GM21381 (cell line): ENCODE data around the gene ECM1.

Source experiments
- ATAC-seq: cut with Tn5 transposase; IDR thresholded peaks from one replicate; pipeline ENCODE4 v1.9.1; 2021; ENCODE audit warnings: mild to moderate bottlenecking, moderate library complexity; ENCODE audit not compliant: unreplicated experiment

ECM1 gene

DNA sequence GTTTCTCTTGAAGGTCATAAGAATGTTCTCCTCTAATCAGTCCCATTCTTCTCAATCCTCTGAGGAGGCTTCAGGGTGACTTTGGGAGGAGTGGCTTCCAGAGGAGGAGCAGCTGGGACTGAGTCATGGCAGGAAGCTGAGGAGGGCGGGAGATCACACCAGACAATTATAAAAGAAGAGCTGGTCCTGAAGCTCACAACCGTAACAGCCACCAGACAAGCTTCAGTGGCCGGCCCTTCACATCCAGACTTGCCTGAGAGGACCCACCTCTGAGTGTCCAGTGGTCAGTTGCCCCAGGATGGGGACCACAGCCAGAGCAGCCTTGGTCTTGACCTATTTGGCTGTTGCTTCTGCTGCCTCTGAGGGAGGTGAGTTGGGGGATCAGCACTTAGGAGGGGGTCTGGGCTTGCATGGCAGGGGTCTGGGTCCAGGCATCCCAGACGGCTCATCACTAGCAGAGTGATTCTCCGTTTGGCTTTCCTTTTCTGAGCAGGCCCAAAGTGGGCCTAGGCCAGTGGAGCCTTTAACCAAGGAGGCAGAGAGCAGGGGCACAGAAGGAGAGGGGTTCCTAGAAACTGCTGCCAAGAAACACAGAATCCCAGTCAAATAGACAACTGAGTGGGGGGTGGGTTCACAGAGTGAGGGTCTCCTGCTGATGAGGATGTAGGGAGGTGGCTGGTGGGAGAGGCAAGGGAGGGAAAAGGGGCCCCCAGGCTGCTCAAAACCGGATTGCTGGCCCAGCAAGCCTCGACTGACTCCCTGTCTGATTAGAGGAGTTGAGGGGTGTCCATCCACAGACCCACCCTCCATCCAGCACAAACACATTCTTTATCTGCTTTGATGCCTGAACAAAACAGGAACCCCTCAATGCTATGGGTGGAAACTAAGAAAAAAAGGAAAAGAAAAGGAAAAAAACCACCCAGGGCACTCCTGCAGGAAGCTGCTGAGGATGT, at the start of gene ECM1:
ECM1 (plus strand) TSS at position 198 of the 953 bp plus-strand sequence; CDS start at position 299, 101 bp downstream.
- no peak for ATAC-seq

DNA sequence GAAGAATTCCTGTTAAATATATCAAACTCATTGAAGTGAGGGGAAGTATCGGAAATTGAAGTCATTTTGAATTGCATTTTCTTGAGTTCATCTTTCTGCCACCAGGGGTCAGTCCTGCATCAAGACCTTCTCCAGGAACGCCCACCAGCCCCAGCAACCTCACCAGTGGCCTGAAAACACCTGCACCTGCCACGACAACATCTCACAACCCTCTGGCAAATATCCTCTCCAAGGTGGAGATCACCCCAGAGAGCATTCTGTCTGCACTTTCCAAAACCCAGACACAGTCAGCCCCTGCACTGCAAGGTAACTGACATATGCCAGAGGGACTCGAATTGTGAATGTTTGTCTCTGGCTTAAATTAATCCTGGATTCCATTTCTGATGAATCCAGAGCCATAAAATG, 43.5 kb upstream of the ECM1 start:
- no peak for ATAC-seq

DNA sequence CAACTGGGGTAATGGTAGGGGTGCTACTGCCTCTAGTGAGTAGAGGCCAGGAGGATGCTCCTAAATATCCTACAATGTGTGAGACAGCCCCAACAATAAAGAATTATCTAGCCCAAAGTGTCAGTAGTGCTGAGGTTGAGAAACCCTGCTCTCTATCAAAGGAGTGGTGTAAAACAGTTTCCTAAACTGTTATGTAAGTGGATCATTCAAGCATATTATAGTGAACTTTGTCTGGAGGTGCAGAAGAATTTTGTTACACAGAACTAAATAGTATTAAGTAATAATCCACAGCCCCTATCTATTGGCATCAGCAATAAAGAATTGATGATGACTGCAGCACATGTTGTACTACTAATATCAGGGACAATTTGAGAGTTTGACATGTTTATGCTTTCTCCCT, 40.9 kb upstream of the ECM1 start:
- ATAC-seq: no peak

DNA sequence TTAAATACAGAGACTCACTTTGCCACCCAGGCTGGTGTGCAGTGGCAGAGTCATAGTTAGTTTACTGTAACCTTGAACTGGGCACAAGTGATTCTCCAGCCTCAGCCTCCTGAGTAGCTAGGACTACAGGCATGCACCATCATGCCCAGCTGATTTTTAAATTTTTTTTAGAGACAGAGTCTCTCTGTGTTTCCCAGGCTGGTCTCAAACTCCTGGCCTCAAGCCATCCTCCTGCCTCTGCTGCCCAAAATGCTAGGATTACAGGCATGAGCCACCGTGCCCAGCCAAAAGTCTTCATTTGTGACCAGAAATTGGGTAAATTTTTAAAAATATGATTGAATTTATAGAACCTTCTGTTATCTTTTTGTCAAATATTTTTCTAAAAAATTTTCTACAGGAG, 38.6 kb upstream of the ECM1 start:
- no peak for ATAC-seq

DNA sequence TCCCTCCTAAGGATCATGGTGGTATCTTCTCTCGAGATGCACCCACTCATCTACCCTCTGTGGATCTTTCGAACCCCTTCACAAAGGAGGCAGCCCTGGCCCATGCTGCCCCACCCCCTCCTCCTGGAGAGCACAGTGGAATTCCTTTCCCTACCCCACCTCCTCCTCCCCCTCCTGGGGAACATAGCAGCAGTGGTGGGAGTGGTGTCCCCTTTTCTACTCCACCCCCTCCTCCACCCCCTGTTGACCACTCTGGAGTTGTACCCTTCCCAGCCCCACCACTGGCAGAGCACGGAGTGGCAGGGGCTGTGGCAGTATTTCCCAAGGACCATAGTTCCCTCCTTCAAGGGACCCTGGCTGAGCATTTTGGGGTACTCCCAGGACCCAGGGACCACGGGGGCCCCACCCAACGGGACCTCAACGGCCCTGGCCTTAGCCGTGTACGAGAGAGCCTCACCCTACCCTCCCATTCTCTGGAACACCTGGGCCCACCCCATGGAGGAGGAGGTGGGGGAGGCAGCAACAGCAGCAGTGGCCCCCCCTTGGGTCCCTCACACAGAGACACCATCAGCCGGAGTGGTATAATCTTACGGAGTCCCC, 35.2 kb upstream of the ECM1 start:
- no peak for ATAC-seq

DNA sequence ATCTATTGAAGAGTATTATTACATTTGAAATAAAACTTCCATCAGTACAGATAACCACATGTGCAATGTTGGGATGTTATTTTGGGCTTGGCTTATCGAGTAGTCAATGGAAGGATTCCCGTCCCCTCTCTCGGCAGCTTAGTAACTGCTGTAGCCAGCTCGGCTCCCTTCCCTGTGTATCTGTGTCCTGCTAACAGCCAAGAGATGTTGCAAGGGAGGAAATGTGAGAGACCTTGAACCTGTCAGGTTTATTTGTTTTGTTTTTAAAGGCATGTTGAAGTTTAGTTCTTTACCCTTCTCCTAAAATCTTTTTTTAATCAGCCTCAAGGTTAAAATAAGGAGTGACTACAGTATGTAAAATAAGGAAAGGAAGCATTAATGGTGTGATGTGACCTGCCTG, 34.2 kb upstream of the ECM1 start:
- no peak for ATAC-seq

DNA sequence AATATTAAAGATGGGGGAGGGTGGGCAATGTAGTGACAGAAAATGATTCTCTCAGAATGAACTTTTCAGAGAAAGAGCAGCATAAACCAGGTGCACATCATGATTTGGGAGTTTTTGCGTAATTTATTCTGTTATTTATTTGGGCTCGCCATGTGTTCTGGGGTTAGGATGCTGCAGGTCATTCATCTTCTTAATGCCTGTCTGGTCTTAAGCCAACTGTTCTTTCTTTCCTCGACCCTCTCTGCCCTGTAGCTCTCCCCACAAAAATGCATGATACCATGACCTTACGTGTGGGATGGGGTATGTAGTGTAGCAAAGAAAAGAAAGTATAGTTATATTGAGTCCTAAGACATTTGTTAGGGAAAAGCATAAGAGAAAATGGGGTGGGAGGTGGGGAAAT, 33.0 kb upstream of the ECM1 start:
- no peak for ATAC-seq

DNA sequence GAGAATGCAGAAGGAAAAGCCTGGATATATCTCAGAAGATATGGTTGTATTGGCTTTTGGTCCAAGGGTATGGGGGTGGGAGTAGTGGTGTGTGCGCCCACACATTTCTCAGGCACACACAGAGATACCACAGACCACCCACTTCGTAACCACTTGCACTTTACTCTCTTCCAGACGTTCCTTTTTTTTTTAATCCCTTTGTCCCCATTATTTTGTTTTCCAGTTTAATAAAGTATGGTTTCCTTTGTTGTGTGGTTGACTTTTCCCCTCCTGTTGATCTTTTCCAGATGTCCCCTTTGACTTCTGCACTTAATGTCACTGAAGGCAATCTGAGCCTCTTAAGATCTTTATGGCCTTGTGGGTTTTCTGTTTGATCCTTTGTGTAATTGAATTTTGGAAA, 31.2 kb upstream of the ECM1 start:
- no peak for ATAC-seq

DNA sequence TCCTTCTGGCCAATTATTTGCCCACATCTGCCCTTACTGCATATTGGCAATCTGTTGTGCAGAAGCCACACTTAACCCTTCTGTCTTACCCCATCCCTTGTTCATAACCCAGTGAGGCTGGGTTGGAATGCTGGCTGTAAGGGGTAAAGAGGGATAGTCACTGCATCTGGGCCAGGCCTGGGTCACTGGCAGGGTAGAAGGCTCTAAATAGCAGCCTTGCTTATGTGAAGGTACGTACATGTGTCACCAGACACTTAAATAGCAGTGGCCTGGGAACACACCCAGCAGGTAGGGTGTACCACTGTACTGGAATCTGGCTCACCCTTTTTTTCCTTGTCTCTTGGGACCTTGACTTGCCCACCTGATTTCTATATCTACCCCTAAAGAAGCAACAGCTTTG, 30.6 kb upstream of the ECM1 start:
- ATAC-seq: no peak

DNA sequence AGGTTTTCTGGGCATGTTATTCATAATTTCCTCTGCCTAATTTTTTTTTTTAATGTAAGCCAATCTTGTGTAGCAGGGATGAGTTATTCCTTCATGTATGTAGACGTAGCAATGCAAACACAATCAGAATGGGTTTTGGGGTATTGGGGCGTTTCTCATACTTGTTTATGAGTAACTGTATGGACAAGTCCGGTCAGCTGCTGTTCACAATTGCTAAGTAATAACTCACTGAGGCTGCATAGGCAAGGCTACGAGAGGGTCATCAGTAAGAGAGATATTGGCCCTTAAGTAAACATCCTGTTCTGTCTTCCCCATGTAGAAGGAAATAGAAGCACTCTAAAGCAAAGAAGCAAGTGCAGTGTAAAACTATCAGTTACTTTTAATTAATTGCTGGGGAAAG, 30.2 kb upstream of the ECM1 start:
- ATAC-seq: no peak

DNA sequence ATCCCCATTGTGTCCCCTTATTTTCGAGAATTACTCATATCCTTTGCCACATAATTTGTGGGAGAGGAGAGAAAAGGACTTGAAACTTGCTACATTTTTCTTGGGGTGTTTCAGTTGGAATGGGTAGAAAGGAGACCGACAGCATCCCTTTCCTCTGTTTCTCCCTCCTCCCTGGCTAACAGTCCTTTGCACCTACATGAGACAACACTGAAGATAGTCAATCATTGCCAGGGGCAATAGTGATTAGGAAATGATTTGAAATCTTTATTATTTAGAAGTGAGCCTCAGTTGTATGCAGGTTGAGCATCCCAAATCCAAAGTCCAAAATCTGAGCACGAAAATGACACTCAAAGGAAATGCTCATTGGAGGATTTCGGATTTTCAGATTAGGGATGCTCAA, 28.5 kb upstream of the ECM1 start:
- no peak for ATAC-seq

DNA sequence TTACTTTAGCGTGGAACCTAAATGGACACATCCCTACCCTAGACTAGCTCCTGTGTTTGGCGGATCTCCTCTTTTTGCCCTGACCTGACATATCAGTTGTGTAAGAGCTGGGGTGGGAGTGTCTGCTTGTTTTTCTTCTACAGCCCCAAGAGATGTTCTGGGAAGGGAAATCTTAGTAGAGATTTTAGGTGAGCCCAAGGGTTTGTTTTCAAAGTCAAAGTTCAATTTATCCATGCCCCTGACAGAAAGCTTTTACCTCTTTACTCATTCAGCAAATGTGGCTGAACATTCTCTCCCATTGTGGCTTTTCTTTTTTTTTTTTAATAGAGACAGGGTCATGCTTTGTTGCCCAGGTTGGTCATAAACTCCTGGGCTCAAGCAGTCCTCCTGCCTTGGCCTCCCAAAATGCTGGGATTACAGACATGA, 28.0 kb upstream of the ECM1 start:
- no peak for ATAC-seq

DNA sequence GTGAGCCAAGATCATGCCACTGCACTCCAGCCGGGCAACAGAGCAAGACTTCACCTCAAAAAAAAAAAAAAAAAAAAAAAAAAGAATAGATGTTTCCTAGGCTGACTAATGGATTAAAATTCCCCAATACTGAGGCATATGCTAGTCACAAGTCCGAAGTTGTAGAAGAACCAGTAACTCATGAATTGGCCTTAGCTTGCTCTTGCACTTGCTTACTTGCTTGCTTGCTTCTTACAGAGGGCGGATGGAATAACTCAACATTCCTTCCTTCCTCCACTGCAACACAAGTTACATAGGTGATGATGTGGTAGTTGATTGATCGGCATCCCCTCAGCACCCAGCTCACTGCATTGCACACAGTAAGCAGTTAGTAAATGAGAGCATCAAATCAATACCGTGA, 23.5 kb upstream of the ECM1 start:
- ATAC-seq: no peak

DNA sequence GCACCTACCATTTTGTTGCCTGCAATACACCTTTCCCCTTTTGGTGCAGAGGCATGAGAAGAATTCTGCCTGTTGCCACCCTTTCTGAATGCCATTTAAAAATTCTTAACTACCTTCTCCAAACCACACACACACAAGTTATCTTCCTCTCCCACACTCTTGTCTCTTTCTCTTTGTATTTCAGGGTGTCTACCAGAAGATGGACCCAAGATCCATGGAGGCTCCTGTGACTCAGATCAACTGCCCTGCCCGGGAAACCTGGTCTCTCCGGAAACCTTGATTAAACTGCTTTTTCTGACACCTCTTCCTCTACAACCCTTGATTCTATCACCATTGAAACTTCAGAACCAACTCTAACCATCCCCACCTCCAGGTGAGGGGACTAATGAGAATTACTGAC, 23.0 kb upstream of the ECM1 start:
- ATAC-seq: no peak

DNA sequence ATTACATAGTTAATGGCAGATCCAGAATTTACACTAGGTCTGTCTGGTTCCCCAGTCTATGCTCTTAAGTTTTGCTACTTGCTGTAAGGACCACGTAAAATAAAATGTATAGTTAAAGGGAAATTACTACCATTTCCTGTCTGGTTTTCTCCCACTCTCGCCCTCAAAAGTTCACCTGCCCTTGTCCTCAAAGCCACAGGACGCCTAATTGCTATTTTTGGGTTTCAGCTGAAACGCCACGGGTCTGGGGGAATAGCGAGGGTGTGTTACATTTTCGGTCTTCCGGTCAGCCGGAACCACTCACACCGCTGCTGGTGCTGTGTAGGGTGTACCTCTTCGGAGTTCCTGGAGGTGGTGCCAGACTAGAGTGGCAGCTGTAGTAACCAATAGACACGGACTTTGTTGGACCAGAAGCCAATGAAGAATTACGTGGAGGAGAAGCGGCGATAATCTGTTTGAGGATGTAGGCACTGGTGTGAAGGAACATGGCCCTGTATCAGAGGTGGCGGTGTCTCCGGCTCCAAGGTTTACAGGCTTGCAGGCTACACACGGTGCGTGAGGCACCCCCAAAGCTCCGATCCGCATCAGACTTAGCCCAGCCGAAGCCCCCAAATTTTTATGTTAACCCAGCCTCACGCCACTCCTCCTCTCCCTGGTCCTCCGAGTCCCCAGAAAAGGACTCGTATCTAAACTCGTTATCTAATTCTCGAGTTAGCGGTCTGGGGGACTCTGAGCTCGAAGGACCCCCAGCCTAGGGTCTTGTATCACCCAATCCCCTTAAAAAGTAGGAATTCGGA, 20.7 kb upstream of the ECM1 start, which contains the start of gene TARS2:
TARS2 (plus strand) TSS at position 454 of the 797 bp plus-strand sequence; CDS start at position 486, 32 bp downstream.
- peak; percentile 99 for ATAC-seq

DNA sequence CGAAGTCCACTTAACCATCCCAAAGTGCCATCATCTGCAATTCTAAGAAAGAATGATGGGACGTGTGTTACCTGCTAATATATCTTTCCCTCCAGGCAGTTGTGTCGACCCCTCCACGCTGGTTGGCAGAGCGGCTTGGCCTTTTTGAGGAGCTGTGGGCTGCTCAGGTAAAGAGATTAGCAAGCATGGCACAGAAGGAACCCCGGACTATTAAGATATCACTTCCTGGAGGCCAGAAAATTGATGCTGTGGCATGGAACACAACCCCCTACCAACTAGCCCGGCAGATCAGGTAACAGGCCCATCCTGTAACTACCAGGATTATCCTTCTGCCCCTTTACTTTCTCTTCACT, 20.2 kb upstream of the ECM1 start:
- ATAC-seq: no peak

DNA sequence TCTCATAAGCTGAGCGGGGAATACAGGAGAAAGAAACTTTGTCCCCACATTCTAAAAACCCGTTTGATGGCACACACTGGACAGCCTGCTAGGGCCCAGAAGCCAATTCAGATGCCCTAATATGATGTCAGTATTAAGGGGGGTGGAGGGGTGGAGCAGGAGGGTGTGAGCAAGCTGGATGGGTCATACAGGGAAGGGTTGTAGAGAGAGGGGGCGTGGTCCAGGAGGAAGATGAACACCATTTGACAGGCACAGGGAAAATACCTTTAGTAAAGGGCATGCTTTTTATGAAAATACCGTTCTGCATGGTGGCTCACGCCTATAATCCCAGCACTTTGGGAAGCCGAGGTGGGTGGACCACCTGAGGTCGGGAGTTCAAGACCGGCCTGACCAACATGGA, 14.7 kb upstream of the ECM1 start:
- no peak for ATAC-seq

DNA sequence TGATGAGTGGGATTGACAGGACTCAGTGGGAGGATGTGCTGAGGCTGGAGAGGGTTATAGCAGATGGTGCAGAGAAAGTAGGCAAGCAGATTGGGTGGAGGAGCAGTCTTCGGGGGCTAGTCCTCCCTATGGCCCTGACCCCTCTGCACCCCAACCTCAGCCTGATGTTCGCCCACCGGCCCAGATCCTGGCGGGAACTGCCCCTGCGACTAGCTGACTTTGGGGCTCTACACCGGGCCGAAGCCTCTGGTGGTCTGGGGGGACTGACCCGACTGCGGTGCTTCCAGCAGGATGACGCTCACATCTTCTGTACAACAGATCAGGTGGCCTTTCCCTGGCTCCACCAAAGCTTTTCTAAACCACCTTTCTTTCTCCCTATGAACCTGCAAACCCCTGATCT, 9.6 kb upstream of the ECM1 start:
- no peak for ATAC-seq

DNA sequence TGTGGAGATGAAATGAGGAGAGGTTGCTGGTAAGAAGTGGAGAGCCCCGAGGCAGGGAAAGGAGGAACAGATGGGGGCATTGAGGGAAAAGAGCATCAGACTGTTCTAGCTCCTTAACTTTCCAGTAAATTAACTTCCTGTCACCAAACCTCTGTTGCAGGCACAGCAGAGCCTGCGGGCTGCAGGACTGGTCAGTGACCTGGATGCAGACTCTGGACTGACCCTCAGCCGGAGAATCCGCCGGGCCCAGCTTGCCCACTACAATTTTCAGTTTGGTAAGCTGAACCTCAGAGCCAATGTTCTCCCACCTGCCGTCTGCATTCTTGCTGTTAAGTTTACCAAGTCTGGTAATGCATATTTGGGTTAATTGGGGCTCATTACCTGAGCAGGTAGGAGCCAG, 2.5 kb upstream of the ECM1 start:
- ATAC-seq: no peak

DNA sequence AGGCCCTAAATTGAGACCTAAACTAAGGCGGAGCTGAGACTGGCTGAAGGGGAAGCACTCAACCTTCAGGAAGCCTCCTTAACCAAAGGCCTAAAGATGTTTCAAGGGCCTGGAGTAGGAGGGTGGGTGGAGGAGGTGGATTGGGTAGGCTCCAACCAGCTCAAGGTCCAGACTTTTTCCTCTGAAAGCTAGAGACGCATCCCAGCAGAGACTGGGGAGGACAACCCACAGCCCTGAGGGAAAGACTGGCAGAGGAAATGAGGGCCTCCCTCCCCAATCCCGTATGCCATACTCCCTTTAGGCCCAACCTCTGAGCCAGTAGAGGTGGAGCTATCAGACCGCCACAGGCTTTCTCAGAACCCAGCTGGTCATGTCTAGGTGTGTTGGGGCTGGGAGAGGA, 1.1 kb downstream of the ECM1 start:
- no peak for ATAC-seq

DNA sequence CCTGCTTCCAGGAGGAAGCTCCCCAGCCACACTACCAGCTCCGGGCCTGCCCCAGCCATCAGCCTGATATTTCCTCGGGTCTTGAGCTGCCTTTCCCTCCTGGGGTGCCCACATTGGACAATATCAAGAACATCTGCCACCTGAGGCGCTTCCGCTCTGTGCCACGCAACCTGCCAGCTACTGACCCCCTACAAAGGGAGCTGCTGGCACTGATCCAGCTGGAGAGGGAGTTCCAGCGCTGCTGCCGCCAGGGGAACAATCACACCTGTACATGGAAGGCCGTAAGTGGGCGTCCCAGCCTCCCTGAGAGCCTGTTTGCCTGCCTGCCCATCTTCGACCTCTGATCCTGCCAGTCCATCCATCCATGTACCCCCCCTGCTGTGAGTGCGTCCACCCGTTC, 3.6 kb downstream of the ECM1 start:
- no peak for ATAC-seq
